Activated T-helper 17 cell treated with anti-CD3 and anti-CD28 coated beads, Interleukin-2, amount 50 U/mL, for 72 hours (primary cell): ENCODE results near the gene TMOD4. TPM values are rescaled to one million over a fixed set of nuclear protein-coding genes. Genes with fewer than 3 reads are reported as not detected.

Source experiments
- total RNA-seq, 2 donors: library from RNA; stranded (reverse); gene quantifications; one replicate each; pipeline ENCODE4 v1.2.3, GENCODE V29; 2022

The TMOD4 gene
- total RNA-seq, 2 donors from 2014 or later: 0.82 to 1.5 TPM

Other genes starting within 250 kb of the TMOD4 start
- gene SETDB1, start 249.6 kb downstream of the TMOD4 start, total RNA-seq: 10 to 100 TPM; 49.3 to 74.3 TPM
- 100 to 1,000 TPM; 114 to 212 TPM for gene CERS2, start 201.1 kb downstream of the TMOD4 start, total RNA-seq
- under 1 TPM; 0.19 to 0.30 TPM for gene ANXA9, start 193.7 kb downstream of the TMOD4 start, total RNA-seq
- 10 to 100 TPM; 10.9 to 22.6 TPM for gene MINDY1, start 169.1 kb downstream of the TMOD4 start, total RNA-seq
- 10 to 100 TPM; 12.5 to 15.3 TPM for gene PRUNE1, start 167.5 kb downstream of the TMOD4 start, total RNA-seq
- 1 to 10 TPM; 1.4 to 4.5 TPM for gene BNIPL, start 139.4 kb downstream of the TMOD4 start, total RNA-seq
- gene C1orf56, start 128.2 kb downstream of the TMOD4 start, total RNA-seq: 1 to 10 TPM in 1 of 2 donors, under 1 TPM in 1; 0.71 to 1.2 TPM
- gene CDC42SE1, start 116.4 kb downstream of the TMOD4 start, total RNA-seq: 100 to 1,000 TPM in 1 of 2 donors, 10 to 100 TPM in 1; 99.7 to 121 TPM
- gene MLLT11, start 115.6 kb downstream of the TMOD4 start, total RNA-seq: 1 to 10 TPM; 1.7 to 4.0 TPM
- gene GABPB2, start 105.2 kb downstream of the TMOD4 start, total RNA-seq: 10 to 100 TPM in 1 of 2 donors, 1 to 10 TPM in 1; 5.8 to 11.7 TPM
- gene SEMA6C, start 29.4 kb downstream of the TMOD4 start, total RNA-seq: 1 to 10 TPM; 5.4 to 6.3 TPM
- gene TNFAIP8L2, start 19.3 kb downstream of the TMOD4 start, total RNA-seq: 10 to 100 TPM; 12.0 to 22.9 TPM
- 10 to 100 TPM in 1 of 2 donors, 1 to 10 TPM in 1; 7.9 to 15.7 TPM for gene LYSMD1, start 10.1 kb downstream of the TMOD4 start, total RNA-seq
- 10 to 100 TPM; 55.3 to 69.4 TPM for gene SCNM1, start 9.8 kb downstream of the TMOD4 start, total RNA-seq
- 10 to 100 TPM; 62.2 to 77.9 TPM for gene VPS72, start 14.2 kb upstream of the TMOD4 start, total RNA-seq
- 10 to 100 TPM; 72.2 to 80.7 TPM for gene PIP5K1A, start 22.6 kb upstream of the TMOD4 start, total RNA-seq
- 100 to 1,000 TPM; 174 to 196 TPM for gene PSMD4, start 78.8 kb upstream of the TMOD4 start, total RNA-seq
- 10 to 100 TPM; 24.9 to 29.6 TPM for gene ZNF687, start 106.3 kb upstream of the TMOD4 start, total RNA-seq
- 10 to 100 TPM; 70.0 to 76.8 TPM for gene PI4KB, start 151.4 kb upstream of the TMOD4 start, total RNA-seq
- 10 to 100 TPM; 48.0 to 86.0 TPM for gene RFX5, start 171.3 kb upstream of the TMOD4 start, total RNA-seq
- not detected for gene SELENBP1, start 196.7 kb upstream of the TMOD4 start, total RNA-seq
- 100 to 1,000 TPM; 329 to 417 TPM for gene PSMB4, start 223.6 kb upstream of the TMOD4 start, total RNA-seq